Stimulated activated CD8-positive, alpha-beta memory T cell treated with anti-CD3 and anti-CD28 coated beads, Interleukin-15, amount 100 ng/mL, for 24 hours (primary cell): Measurements from ENCODE around the gene TPM3.
"Not testable (repeated sequence)": the region's sequence is repeated elsewhere in the genome, so short reads cannot be mapped to it uniquely, and the experiment has no call there.

Experiments
- DNase-seq: peaks from one replicate; pipeline ENCODE4 v3.0.0-alpha.2; 2020; ENCODE audit warnings: low read depth

The TPM3 gene

GRCh38 chr1:154205778-154206177 lies 13.9 kb upstream of the TPM3 start:
- not testable (repeated sequence) for DNase-seq

GRCh38 chr1:154199563-154199879 lies 7.6 kb upstream of the TPM3 start:
- no peak for DNase-seq

DNA sequence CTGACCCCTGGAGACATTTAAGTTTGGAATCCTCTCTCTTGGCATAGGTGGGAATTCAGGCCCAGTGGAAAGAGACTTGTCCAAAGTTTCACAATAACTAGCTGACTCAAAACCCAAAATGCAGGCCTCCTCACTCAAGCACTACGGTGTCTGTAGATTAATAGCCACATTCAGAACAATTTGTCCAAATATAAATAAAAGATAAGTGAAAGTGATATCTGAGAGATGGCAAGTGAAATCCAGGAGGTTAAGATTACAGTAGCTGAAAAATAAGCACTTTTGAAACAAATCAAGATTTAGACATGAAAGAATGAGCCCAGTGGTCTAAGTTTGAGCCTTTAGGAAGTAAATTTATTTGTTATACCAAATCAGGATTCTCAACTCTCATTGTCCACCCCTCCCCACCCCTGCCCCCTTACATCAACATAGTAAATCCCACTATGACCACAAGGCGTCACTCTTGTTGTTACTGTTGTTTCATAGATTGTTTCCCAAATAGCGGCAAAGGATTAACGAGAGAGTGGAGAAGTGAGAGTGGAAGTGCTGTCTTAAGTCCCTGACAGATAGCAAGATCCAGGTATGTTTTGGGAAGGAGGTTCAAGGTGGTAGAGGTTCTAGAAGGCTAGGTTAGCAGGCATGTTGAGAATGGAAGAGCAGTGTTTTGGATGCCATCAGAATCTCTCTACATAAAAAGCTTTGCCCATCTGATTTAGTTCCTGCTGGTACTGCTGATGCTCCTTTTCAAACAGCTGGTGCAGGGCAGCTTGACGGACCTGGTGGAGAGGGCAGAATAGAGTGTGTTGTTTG lies 7.1 kb upstream of the TPM3 start:
- DNase-seq: no peak

GRCh38 chr1:154193821-154194220 lies 1.9 kb upstream of the TPM3 start:
- no peak for DNase-seq

DNA sequence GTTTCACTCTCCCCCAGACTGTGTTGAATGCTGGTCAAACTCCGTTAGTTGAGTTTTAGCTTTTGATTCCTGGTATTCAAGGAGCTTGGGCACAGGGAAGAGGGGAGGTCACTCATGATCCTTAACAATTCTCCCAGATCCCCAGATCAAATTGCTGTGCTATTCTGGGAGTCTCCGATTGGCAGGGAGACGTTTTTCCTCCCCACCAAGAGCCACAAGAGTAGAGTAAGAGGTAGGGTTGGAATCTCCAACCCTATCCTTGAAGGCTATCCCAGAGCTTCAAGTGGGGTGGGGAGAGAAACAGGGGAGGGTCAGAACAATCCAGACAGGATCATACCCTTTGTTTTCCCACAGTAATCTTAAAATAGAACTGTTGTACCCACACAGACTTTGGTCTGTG lies 576 bp upstream of the TPM3 start:
- no peak for DNase-seq

GRCh38 chr1:154190550-154190949 lies 1.4 kb downstream of the TPM3 start:
- DNase-seq: no peak

DNA sequence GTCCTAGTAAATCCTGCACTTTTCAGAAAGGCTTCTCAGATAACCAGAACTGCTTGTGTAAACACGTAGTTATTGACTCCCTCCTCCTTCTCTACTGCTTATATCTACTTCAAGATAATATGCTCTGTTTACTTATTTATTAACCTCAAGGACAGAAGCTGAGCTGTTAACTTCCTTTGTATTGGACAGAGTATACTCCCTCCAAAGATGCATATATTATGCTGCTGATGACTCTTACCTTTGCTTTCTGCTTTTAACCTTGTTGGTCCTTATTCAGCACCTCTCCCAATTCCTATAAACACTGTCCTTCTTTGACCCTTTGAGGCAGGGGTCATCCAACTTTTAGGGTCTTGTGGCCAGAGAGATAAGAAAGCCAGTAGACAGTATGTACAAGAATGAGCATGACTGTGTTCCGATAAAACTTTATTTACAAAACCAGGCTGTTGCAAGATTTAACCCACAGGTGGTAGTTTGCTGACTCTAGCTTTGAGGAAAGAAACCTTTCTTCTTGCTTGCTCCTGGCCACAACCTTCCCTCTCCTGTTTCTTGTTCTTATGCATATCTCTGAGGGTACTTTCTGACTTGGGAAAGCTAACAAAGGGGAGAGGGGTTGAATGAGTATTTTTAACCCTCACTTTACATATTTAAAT lies 4.9 kb downstream of the TPM3 start:
- no peak for DNase-seq

- peak; percentile 25 for DNase-seq
Measured at GRCh38 chr1:154186177-154186576, 5.7 kb downstream of the TPM3 start.

DNA sequence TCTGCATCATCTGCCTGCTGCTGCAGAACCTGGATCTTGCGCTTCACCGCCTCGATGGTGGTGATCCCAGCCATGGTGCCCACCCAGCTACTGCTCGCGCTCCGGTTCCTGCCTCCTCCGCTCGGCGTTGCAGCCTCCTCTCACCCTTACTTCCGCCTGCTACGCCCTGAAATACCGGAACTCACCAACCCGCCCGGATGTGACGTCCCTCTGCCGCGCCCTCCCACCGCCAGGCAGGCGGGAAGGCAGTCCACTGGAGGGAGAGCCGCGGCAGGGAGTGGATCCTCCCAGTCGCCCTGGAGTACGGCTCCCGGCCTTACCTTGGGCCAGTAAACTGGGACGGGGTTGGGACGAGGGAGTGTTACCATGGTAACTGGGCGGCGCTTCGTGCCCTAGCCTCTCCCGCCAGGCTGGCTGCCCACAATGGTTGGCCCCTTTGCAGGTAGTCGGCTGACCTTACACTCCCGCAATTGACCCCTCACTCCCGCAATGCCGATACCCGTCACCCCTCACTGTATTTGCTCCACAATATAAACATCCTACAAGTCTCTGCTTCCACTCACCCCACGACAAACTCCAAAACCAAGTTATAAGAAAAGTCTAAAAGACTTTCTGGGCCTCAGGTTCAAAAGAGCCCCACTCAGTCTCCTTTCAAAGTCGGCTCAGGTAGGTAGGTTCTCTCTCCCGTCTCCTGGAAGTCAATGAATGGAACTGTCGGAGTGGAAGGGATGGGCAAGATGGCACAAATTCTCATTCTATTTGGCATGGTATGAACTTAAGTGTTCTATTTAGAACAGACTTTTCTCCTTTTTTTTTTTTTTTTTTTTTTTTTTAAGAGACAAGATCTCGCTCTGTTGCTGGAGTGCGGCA lies 8.6 kb downstream of the TPM3 start:
- peak; percentile 89 for DNase-seq

DNA sequence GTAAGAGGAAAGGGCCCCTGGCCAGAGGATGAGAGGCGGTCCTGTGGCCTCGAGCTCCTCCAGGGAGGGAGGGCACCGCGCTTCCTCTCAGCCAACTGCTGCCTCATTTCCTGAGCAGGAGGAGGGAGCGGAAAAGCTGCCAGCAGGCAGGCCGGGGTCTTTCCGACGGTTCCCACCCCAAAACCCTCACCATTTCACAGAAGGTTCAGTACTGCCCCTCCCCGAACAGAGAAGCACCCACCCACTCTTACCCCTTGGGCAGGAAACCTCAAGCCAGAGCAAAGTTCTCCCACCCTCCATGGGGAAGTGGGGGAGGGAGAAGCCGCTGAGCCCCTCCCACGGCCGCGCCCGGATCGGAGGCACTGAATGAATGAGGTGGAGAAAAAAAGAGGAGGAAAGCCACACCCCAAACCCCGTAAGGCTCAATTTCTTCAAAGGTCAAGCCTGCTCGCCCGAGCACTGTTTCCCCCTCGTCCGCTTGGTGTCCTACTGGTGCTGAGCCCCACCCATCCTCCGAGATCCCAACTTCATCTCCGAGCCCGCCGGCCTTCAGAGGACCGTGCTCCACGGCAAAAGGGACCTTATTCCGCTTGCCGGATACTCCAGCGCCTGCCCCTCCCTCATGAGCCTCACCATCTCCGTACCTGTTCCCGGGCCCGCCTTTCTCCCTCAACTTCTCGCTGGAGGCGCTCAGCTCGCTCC lies 9.4 kb downstream of the TPM3 start:
- DNase-seq: peak; percentile 45

- DNase-seq: no peak
Measured at GRCh38 chr1:154181944-154182343, 10.0 kb downstream of the TPM3 start.

DNA sequence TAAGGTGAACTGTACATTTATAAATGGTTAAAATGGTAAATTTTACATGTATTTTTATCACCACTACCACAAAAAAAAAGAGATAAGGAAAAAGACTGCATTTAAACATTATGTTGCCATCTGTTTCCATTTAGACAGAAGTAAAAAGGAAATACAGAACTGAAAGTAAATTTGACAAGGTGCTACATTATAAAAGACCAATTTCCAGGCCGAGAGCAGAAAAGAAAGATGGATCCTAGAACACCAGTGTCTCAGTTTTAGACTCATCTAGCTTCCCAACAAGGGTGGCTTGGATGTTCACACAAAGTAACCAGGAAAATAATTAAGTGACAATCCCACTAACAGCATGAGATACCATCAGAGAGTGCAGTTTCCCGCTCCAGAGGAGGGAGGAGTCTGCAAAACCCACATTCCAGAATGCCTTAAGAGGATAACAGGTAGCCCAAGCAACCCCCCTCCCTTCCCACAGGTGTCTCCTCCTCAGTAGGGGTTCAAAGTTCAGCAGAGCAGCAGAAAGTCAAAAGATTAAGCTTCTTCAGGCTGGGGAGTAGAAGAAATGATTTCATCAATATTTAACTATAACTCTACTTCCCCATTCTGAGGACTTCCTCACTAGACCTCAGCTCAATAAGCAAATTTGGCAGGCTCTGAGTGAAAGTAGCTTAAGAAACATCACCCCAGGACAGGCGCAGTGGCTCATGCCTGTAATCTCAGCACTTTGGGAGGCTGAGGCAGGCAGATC lies 11.8 kb downstream of the TPM3 start:
- no peak for DNase-seq

DNA sequence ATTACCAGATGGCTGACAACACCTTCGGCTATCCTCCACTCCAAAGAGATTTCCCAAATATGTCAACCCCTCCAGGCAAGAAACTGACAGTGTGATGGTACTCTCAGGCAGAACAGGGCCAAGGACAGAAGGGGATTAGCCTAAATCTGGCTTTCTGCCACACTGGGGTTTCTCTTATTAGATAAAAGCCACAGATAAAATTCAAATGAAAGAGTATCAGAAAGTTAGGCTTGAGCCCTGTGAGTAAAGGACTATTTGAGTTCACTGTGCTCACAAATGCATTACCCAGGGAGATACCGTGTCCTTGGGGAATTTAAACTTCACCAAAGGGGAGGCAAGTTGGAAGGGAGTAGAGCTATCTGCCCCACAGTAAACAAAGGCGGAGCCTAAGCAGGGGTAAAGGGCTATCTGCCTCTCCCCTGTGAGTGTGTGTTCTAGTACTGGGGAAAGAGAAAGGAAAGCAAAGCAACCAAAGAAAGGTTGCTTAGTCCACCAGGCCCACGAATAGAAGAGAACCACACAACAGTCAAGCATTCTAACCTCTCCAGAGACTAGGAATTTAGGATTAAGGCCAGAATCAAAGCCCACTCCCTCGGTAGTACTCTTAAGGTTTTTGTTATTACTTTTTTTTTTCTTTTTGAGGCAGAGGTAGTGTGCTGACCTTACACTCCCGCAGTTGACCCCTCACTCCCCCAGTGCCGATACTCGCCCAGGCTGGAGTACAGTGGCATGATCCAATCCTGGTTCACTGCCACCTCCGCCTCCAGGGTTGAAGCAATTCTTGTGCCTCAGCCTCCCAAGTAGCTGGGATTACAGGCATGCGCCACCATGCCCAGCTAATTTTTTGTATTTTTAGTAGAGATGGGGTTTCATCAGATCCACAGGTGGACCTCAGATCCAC lies 12.7 kb downstream of the TPM3 start:
- no peak for DNase-seq

DNA sequence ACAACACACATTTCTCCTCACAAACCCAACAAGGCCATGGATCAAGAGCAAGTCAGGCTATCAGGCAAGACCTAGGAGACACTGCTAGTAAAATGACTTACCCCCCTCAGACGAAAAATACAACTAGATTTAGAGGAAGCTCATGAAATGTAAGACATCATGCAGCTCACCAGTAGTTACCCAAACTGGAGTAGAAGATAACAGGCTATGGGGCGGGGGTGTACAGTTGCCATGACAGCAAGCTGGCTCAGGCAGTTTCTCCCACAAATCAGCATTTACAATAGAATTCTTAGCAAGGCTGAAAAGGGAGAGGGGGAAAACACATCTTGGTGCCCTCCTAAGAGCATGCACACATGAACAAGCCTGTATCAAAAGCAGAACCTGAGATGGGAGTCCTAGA lies 13.9 kb downstream of the TPM3 start:
- DNase-seq: no peak

DNA sequence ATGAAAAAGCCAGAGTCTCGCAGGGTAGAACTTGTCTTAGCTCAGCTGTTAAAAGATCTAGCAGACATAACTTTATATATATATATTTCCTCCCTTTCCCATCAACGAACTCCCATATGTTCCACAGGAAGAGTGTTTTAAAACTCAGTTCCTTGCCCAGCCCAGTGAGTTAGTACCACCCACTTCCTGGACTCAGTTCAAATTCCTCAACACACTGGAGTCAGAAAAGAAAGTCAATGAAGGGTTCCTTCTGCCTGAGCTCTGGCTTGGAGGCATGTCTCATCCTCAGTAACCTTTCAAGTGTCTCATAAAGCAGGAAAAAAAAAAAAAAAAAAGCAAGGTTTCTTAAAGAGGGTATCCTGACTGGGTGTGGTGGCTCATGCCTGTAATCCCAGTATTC lies 15.6 kb downstream of the TPM3 start:
- DNase-seq: no peak

- no peak for DNase-seq
Measured at GRCh38 chr1:154174654-154175053, 17.2 kb downstream of the TPM3 start.

- DNase-seq: no peak
Measured at GRCh38 chr1:154171880-154172279, 20.0 kb downstream of the TPM3 start.

GRCh38 chr1:154171223-154171583 lies 20.7 kb downstream of the TPM3 start:
- no peak for DNase-seq

DNA sequence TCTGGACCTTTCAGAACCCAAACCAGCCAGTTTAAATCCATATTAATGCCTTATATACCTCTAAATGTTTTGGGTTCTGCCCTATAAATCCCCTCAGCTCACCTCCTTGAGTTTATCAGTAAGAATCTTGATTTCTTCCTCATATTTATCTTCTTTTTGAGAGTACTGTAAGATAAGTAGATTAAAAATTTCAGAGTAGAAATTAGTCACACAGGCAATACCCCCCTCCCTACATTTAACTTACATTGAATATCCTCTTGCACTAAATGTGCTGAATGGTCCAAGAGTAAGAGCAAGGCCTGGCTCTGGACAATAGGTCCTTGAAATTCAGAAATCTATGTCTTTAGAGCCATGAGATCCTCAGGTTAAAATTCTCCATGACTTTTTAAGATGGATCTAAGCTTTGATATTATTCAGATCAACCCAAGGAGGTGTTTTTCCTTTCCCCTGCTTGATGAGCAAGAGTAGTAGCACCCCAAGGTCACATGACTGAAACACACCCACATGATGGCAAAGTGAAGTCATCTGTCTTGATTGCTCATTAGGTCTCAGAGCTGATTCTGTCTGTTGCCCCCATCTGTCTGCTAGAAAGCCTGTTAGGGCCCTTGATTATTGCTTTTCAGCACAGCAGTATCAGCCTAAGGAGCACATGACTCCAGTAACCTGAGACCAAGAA lies 21.2 kb downstream of the TPM3 start:
- DNase-seq: no peak

DNA sequence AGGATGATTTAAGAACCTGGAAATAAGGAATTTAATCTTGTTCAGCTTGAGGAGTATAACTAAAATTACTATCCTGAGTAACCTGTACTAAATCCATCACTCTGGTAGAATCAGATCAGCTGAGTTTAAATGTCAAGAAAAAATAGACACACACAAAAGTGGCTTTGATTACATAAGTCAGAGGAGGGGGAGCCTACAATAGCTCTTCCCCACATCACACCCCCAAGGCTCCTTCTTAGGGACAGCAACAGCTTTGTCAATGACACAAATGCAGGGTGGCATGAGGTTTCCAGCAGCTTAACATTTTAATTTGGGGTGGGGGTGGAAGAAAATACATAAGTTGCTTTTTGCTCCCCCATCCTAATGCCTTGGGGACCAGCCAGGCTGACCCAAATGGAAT lies 24.4 kb downstream of the TPM3 start:
- no peak for DNase-seq
